Fibroblast of the aortic adventitia (primary cell): ENCODE data around the gene ARHGEF12. TPM values are rescaled to one million over a fixed set of nuclear protein-coding genes. Genes with fewer than 3 reads are reported as not detected.

ENCODE experiments used
- DNase-seq: peaks from one replicate; pipeline ENCODE4 v3.0.0-alpha.2; 2010; ENCODE audit warnings: low read depth
- H3K4me3 ChIP-seq: 2 replicates; pipeline ENCODE4 v1.5.1; 2011; ENCODE audit warnings: low read depth, mild to moderate bottlenecking, control low read depth, low read length, moderate library complexity
- CTCF ChIP-seq: IDR thresholded peaks from 2 replicates; pipeline ENCODE4 v1.5.1; 2011; ENCODE audit warnings: mild to moderate bottlenecking, low read length, control low read depth, inconsistent platforms; ENCODE audit not compliant: insufficient read depth
- total RNA-seq: library from RNA; depleted of rRNA; stranded (reverse); fragments of >200 nt; gene quantifications from 2 replicates; pipeline ENCODE4 v1.2.3, GENCODE V29; 2012; ENCODE audit warnings: low replicate concordance

Gene ARHGEF12
- total RNA-seq, 1 donor: 103 TPM

GRCh38 chr11:120526241-120526640 is 190.0 kb downstream of the ARHGEF12 start:
- DNase-seq: no peak
- TF ChIP-seq CTCF: no peak
- H3K4me3 ChIP-seq: no peak overlapping the region

- H3K4me3 ChIP-seq: no peak overlapping the region
- DNase-seq: peak; percentile 42
- no peak for TF ChIP-seq CTCF
Observed at GRCh38 chr11:120527111-120527761, 191.0 kb downstream of the ARHGEF12 start.

- DNase-seq: no peak
- TF ChIP-seq CTCF: no peak
- no peak overlapping the region for H3K4me3 ChIP-seq
Observed at GRCh38 chr11:120528749-120529148, 192.5 kb downstream of the ARHGEF12 start.

GRCh38 chr11:120529214-120529613 is 193.0 kb downstream of the ARHGEF12 start:
- no peak for DNase-seq
- no peak for TF ChIP-seq CTCF
- H3K4me3 ChIP-seq: no peak overlapping the region

GRCh38 chr11:120529911-120530310 is 193.7 kb downstream of the ARHGEF12 start:
- no peak for TF ChIP-seq CTCF
- no peak overlapping the region for H3K4me3 ChIP-seq
- no peak for DNase-seq

- no peak for TF ChIP-seq CTCF
- H3K4me3 ChIP-seq: no peak overlapping the region
- DNase-seq: peak; percentile 56
Observed at GRCh38 chr11:120532082-120532831, 196.0 kb downstream of the ARHGEF12 start.
